Measurements from ENCODE around the gene CARD6.
"Not testable (repeated sequence)": the region's sequence is repeated elsewhere in the genome, so short reads cannot be mapped to it uniquely, and the experiment has no call there.

The CARD6 gene

DNA sequence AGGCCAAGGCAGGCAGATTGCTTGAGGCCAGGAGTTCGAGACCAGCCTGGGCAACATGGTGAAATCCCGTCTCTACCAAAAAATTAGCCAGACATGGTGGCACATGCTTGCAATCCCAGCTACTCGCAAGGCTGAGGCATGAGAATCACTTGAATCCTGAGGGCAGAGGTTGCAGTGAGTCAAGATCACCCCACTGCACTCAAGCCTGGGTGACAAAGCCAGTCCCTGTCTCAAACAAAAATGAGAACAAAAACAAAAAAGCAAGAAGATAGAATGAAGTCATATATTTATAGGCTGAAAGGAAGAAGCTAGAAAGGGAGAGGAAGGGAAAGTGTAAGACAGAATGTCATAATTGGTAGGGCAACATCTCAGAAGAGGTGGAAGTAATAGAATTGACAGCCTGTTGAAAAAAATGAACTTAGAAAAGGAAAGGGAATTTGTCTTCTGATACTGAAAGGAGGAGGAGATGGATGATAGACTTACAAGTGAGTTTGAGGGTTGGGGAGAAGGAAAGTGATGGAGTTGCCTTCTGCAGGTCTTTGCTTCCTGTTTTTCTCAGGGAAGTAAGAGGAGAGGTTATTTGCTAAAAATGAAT, 32.2 kb downstream of the CARD6 start:
- DNase-seq (ENCODE audit: low spot score), result no peak

GRCh38 chr5:40875958-40876357, 34.8 kb downstream of the CARD6 start:
- DNase-seq (ENCODE audit: low spot score), result no peak

GRCh38 chr5:40877371-40877988, 36.3 kb downstream of the CARD6 start:
- DNase-seq (ENCODE audit: low spot score), result no peak

DNA sequence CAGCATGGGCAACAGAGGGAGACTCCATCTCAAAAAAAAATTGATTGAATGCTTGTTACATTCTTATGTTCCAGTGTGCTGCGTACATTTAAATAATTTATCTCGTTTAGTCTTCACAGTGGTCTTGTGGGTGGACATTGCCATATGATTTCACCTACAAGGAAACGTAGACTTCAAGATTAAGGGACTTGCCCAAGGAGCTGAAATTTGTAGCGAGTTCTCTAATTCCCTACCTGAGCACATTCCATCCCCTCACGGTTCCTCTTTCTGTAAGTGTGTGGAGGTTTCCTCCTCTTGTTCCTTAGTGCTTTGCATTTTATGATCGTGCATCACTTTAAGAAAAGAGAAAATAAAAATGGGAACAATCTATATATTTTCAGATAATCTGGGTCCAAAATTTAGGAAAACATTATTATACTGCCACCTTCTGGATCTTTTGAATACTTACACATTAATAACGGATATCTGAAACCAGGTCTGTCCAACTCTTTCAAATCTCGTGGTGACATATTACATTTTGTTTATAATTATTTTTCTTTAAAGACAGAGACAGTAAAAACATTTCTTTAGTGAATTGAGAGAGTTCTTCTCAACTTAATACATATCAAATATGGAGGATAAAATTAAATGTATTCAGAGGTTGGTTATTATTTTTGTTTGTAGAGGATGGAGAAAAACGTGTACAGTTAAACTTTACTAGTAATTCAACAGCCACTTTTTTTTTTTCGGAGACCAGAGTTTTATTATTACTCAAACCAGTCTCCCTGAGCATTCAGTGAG, 38.2 kb downstream of the CARD6 start:
- DNase-seq (ENCODE audit: low spot score), result no peak

GRCh38 chr5:40882291-40882690, 41.1 kb downstream of the CARD6 start:
- DNase-seq (ENCODE audit: low spot score), result no peak

DNA sequence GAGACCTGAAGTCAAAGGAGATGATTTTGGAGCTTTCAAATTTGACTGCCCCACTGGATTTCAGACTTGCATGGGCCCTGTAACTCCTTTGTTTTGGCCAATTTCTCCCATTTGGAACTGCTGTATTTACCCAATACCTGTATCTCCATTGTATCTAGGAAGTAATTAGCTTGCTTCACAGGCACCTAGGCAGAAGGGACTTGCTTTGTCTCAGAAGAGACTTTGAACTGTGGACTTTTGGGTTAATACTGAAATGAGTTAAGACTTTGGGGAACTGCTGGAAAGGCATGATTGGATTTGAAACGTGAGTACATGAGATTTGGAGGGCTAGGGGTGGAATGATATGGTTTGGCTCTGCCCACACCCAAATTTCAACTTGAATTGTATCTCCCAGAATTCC, 41.9 kb downstream of the CARD6 start:
- not testable (repeated sequence) for DNase-seq (ENCODE audit: low spot score)

DNA sequence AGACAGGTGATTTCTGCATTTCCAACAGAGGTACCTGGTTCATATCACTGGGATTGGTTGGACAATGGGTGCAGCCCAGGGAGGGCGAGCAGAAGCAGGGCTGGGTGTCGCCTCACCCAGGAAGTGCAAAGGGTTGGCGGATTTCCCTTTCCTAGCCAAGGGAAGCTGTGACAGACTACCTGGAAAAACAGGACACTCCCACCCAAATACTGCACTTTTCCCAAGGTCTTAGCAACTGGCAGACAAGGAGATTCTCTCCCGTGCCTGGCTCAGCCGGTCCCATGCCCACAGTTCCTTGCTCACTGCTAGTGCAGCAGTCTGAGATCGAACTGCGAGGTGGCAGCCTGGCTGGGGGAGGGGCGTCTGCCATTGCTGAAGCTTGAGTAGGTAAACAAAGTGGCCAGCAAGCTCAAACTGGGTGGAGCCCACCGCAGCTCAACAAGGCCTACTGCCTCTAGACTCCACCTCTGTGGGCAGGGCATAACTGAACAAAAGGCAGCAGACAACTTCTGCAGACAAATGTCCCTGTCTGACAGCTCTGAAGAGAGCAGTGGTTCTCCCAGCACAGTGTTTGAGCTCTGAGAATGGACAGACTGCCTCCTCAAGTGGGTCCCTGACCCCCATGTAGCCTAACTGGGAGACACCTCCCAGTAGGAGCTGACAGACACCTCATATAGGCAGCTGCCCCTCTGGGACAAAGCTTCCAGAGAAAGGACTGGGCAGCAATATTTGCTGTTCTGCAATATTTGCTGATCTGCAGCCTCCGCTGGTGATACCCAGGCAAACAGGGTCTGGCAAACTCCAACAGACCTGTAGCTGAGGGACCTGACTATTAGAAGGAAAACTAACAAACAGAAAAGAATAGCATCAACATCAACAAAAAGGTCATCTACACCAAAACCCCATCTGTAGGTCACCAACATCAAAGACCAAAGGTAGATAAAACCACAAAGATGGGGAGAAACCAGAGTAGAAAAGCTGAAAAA, 54.6 kb downstream of the CARD6 start:
- DNase-seq (ENCODE audit: low spot score), result not testable (repeated sequence)

- DNase-seq (ENCODE audit: low spot score), result no peak
Observed at GRCh38 chr5:40904205-40904993, 63.2 kb downstream of the CARD6 start.

DNA sequence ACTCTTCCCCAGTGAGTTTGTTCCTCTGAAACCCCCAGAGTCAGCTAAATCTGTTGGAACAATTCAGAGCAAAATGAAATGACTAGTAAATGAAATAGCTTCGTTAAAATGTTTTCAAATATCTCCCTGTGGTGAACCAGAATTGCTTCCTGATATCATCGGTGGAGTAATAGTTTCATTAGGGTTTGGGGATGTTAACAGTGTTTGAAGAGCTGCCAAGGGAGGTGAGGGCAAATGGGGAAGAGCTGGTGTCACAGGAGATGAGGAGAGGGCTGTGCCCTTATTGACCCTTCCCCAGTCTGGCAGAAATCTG, 63.8 kb downstream of the CARD6 start:
- no peak for DNase-seq (ENCODE audit: low spot score)

GRCh38 chr5:40906351-40906751, 65.2 kb downstream of the CARD6 start:
- no peak for DNase-seq (ENCODE audit: low spot score)

GRCh38 chr5:40909264-40909663, 68.1 kb downstream of the CARD6 start, which contains the start of gene C7:
Gene C7 (plus strand): TSS chr5:40909497. CDS start chr5:40909611, 114 bp downstream.
- DNase-seq (ENCODE audit: low spot score), result no peak

- no peak for DNase-seq (ENCODE audit: low spot score)
Observed at GRCh38 chr5:40909723-40910122, 68.6 kb downstream of the CARD6 start.

All from CD4-positive, alpha-beta T cell treated with Interleukin-6 at 100 ng/mL for 8 hours (primary cell).